GM18508 (cell line): ENCODE measurements around the gene SPRED1.
A peak's percentile ranks its signal among the peaks of the same experiment; 100 is the strongest.
"Not testable (repeated sequence)": the region's sequence is repeated elsewhere in the genome, so short reads cannot be mapped to it uniquely, and the experiment has no call there.

Source experiments
- ATAC-seq: cut with Tn5 transposase; IDR thresholded peaks from one replicate; pipeline ENCODE4 v1.9.1; 2021; ENCODE audit warnings: moderate number of reproducible peaks; ENCODE audit not compliant: insufficient read depth, unreplicated experiment

SPRED1 gene

DNA sequence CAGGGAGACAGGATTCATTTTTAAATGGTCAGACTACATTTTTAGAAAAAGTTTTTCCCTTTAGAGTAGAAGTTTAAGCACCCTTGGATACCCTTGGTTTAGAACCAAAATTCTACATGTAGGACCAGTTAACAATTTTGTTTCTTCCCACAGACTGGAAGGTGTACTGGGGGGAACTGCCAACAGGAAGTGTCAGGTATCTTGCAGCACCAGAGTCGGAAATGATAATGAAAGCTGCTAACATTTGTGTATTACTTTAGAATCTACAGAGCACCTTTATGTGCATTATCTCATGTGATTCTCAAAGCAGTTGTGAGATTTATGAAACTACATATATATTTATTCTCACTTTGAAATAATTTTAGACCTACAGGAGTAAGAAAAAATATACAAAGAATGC, 21.5 kb downstream of the SPRED1 start:
- no peak for ATAC-seq

DNA sequence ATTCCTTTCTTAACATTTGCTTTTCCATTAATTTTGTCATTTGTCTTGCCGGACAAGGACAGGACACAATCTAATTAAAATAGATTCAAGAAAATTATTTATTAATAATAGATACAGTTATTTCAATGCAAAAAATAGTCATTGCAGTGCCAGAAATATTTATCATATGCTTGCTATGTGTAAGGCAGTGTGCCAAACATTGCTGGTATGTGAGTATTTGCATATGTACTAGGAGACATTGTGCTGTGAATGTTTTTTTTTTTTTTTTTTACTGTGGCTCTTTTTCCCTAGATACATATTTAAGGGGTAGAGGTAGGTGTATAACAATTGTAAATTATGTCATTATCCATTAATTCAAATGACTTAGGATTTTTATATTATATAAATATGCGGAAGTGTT, 23.3 kb downstream of the SPRED1 start:
- ATAC-seq: no peak

DNA sequence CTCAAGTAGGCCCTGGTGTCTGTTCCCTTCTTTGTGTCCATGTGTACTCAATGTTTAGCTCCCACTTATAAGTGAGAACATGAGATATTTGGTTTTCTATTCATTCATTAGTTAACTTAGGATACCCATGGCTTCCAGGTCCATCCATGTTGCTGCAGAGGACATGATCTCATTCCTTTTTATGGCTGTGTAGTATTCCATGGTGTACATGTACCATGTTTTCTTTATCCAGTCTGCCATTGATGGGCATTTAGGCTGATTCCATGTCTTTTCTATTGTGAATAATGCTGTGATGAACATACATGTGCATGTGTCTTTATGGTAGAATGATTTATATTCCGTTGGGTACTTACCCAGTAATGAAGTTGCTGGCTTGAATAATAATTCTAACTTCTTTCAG, 24.6 kb downstream of the SPRED1 start:
- not testable (repeated sequence) for ATAC-seq

DNA sequence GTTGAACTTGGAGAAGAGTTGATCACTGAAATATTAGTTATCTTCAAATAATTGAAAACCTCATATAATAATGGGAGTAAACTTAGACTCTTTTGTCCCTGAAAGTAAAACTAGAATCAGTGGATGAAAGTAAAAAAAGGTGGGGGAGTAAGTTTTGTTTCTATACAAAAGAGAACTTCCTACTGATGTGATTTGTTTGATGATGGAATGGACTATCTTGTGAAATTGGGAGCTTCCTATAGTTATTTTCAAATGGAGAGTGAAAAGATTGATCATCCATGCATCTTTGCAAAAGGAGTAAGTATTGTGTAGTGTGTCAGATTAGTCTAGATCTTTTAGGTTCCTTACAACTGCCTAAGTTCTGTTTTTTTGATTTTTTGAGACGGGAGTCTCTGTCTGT, 28.4 kb downstream of the SPRED1 start:
- ATAC-seq: no peak

DNA sequence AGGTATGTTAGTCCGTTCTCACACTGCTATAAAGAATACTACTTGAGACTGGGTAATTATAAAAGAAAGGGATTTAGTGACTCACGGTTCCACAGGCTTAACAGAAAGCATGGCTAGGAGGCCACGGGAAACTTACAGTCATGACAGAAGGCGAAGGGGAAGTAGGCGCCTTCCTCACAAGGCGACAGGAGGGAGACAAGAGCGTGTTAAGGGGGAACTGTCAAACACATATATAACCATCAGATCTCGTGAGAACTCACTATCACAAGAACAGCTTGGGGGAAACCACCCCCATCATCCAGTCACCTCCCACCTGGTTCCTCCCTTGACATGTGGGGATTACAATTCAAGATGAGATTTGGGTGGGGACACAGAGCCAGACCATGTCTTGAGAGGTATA, 30.4 kb downstream of the SPRED1 start:
- ATAC-seq: no peak

DNA sequence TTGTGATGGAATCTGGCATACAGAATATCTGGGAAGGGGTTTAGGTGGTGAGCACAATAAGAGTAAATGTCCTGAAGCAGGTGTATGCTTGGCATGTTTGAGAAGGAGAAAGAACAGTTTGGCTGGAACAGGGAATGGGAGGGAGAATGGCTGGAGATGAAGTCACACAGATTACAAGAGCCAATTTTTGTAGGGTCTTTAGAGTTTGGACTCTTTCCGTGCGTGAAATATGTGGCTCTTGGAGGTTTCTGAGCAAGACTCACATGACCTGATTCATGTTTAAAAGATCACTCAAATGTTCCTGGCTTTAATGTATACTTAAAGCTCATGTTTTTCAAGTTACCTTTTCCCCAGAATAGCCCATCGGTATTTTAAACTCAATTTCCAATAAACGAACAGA, 32.8 kb downstream of the SPRED1 start:
- no peak for ATAC-seq

DNA sequence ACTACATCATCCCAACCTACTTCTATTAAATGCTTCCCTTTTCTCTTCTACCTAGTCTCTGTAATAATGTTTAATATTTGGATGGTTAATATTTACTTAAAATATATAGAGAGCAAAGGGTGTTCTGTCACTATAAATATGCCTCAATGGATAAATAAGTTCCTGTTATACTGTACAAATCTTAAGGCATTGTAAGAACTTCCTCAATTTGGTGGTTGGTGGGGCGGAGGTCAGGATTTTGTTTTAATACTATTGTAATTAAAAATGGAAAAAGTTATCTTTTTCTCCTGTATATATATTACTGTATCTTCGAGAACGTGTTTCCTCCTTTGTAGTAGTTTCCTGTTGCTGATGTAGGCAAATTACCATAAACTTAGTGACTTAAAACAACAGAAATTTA, 41.5 kb downstream of the SPRED1 start:
- ATAC-seq: no peak

DNA sequence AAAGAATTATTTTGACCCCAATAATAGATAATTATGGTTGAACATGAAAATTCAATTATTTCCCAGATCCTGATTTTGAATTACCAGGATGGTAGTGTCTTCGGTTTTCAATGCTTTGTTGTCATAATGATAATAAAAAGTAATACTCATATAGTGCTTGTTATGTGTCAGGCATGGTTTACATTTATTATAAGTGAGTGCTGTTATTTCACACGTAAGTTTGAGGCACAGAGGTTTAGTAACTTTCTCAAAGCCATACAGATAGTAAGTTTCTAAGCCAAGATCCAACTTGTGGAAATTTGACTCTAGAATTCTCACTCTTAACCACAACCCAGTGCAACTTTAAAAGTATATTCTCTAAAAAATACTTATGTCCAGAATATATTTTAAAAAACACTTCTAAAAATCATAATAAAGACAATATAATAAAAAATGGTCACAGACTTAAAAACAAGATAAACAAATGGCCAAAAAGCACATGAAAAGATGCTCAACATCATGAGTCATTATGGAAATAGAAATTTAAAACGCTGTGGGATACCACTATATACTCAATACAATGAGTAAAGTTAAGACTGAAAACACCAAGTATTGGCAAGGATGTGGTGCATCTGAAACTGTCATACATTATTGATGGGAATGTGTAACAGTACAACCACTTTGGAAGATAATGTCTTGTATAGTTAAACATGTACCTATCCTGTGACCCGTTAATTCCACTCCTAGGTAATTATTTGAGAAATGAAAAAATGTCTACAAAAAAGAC, 45.2 kb downstream of the SPRED1 start:
- ATAC-seq: peak; percentile 51

DNA sequence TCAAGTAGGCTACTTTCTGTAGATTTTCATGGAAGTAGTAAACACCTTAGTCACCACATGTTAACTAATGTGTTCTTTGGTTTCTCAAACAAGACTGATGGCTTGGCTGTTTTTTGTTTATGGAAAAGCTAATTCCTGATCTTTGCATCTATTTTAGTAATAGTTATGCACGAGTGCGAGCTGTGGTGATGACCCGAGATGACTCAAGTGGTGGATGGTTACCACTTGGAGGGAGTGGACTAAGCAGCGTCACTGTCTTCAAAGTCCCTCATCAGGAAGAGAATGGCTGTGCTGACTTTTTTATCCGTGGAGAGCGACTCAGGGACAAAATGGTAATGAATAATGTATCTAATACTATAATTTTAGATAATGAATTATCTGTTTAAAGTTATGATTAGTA, 46.6 kb downstream of the SPRED1 start:
- ATAC-seq: no peak

DNA sequence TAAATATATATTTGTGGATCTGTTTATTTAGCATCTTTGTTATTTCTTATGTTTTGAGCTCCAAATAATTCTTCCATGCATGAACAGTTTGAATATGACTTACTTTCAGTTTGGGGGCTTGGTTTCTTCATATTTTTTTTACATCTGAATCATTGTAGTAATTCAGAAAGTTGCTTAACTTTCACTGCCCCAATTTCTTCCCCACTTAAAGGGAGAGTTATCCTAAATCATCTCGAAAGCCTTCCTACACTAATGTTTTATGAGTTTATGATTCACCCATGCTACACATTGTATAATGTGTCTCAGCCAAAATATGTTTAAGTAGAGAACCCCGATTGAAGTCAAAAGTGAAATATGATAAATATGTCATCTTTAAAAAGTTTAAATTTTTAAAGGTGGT, 47.8 kb downstream of the SPRED1 start:
- ATAC-seq: no peak

DNA sequence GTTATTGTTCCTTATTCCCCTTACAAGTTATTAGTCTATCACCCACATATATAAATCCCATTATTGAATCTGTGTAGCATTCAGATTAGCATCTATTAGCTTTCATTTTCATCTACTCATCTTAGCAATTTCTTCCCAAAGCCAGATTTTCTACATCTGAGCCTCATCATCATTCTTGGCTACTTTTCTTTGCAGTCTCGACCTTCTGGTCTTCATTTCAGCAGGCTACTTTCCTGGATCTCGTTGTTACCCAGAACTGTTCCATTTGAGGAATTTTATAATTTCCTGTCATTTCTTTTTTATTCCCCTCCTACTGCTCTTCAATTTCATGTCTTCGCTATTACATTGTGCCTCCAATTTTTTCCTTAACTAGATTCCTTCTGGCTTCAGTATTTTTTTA, 51.8 kb downstream of the SPRED1 start:
- ATAC-seq: no peak

DNA sequence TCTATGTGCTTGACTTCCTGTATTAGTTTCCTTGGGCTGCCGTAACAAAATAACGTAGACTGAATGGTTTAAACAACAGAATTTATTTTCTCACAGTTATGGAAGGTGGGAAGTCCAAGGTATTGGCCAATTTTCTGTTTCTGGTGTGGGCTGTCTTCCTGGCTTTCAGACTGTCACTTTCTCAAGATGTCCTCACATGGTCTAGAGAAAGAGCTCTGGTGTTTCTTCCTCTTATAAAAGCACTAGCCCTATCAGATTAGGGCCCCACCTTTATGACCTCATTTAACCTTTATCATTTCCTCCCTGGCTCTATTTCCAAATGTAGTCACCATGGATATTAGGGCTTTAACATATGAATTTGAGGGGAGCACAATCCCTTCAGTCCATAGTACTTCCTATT, 54.6 kb downstream of the SPRED1 start:
- ATAC-seq: no peak

DNA sequence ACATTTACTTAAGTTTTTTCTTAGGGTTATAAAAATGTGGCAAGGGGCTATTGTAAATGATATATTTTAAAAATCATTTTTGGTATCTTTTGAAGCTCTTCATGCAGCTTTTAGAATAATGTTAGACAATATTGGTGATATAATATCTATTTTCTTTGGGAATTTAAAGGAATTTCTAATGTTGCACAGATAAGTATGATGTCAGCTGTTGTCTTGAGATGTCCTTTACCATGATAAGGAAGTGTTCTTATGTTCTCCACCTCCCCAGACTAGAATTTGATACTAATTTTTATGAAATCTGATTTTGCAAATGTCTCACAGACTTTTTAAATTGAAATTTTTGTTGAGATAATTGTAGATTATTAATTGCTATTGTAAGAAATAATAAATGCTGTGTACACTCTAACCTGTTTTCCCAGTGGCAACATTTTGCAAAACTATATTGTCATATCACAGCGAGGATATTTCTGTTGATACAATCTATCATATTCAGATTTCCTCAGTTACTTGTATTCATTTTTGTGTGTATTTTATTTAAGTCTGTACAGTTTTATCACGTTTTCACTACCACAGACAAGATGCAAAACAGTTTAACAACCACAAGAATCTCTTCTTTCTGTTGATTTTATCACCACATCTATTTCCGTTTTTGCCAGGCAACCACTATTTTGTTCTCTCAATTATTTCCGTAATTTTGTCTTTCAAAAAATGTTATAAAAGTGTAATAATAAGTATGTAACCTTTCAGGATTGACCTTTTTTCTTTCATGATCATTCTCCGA, 55.4 kb downstream of the SPRED1 start:
- no peak for ATAC-seq

DNA sequence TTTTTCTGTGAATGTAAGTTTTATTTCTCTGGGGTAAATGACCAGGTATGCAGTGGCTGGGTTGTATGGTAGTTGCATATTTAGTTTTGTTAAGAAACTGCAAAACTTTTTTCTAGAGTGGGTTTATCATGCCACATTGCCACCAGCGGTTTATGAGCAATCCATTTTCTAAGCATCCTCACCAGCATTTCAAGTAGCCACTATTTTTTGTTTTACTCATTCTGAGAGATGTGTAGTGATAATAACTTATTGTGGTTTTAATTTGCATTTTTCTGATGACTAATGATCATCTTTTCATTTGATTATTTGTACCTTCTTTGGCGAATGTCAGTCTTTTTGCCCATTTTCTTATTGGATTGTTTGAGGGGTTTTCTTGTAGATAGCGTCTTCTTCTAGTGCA, 56.2 kb downstream of the SPRED1 start:
- ATAC-seq: no peak

DNA sequence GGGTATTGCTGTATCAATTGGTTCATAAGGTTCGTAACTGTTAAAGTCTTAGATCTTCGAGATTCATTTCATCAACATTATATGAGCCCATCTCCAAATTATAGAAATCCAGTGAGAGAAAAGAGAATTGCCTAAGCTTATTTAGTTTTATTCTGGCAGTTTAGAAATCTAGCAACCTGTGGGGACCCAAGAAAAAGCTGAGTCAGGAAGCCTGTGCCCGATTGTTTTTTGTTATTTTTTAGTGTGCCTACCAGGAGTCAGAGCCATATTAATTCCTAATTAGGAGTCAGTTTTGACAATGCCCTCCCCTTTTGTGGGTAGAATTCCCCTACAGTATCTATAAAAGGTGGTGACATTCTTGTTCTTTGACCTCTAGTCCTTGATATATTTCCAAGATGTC, 59.6 kb downstream of the SPRED1 start:
- no peak for ATAC-seq

DNA sequence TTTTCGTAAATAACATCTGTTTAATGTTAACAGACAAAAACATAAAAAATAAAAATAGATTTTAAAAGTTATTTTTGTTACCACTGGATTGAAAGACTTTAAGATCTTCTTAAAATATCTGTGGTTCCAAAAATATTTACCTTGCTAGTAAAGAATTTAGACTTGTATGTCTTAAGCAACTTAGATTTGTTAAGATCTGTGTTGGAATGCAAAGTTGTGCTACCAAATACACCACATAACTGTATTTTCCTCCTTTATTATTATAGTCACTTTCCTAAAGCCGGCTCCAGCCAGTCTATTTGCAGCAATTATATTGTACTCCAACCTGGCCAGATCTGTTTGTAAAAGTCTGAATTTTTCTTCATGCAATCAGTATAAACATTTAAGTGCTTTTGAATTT, 63.7 kb downstream of the SPRED1 start:
- no peak for ATAC-seq

DNA sequence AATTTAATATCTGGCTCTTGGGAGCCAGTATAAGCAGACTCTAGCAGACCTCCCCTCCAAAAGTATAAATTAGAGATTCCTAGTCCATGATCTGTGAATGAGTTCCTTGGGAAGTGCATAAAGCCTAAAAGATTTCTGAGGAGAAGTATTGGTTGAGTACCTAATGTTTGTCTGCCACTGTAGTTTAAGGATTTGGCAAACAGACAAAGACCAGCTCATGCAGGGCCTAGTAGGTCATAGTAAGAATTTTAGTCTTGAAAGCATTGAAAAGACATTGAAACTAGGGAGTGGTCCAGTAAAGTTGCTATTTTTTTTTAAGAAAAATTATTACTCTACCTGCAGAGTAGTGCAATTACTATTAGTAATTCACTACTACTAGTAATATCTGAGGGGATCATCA, 67.5 kb downstream of the SPRED1 start:
- ATAC-seq: no peak

DNA sequence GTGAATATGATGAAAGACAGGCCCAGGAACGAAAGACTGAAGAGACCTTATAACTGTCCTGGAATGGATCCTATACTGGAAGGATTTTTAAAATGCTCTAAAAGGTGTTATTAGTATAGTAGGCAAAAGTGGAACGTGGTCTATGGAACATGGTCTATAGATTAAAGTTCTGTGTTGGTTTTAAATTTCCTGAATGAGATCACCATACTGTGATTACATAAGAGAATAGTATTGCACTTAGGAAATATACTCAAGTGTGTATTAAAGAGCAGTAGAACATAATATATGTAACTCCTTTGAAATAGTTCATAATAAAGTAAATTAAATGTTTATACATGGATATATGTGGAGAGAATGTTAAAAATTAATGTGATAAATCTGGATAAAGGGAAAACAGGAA, 68.2 kb downstream of the SPRED1 start:
- ATAC-seq: no peak

DNA sequence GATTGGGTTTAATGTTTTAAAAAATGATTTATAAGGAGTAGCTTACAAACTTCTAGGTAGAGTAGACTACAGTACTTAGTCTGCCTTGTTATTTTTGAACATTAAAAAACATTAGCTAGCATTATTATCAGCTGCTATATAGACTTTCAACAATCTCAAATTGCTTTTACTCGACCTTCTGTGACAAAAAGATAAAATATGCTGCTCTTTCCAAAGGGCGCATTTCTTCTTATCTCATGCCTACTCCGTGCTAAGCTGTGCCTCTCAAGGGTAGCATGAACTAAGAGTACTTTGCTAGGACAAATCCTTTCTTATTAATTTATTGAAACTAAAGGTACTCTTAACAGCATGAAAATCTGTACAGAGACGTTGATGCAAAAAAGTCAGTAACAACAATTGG, 71.3 kb downstream of the SPRED1 start:
- ATAC-seq: no peak

DNA sequence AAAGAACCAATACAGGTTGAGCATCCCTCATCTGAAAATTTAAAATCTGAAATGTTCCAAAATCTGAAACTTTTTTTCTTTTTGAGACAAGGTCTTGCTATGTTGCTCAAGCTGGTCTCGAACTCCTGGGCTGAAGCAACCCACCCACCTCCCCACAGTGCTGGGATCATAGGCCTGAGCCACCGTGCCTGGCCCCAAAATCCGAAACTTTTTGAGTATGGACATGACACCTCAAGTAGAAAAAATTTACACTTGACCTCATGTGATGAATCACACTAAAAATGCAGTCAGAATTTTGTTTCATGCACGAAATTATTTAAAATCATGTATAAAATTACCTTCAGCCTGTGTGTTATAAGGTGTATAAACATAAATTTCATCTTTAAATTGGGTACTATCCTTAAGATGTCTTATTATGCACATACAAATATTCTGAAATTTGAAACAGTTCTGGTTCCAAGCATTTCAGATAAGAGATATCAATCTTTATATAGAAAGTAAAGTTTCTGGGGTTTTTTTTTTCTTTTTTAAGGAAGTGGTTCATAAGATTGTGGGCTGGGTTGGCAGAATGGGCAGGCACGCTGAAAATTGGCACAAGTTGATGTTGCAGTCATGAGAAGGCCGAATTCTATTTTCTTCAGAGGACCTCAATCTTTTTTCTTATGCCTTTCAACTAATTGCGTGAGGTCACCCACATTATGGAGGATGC, 72.5 kb downstream of the SPRED1 start:
- ATAC-seq: no peak

DNA sequence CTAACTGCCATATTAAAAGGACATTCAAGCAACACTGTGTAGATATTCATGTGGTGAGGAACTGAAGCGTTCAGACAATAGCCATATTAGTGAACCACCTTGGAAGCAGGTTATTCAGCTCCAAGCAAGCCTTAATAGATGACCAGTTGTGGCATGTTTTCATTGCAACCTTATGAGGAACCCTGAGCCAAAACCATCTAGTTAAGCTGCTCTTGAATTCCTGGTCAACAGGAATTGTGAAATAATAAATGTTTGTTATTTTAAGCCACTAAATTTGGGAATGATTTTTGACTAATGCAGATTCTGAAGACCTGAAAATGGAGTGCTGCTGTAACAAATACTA, 73.0 kb downstream of the SPRED1 start:
- no peak for ATAC-seq
